Stimulated activated CD8-positive, alpha-beta memory T cell treated with anti-CD3 and anti-CD28 coated beads, Interleukin-4, amount 100 ng/mL, for 48 hours (primary cell): ENCODE results near the gene GDPD5.

Experiments
- DNase-seq: peaks from one replicate; pipeline ENCODE4 v3.0.0-alpha.2; 2020

GDPD5 gene

GRCh38 chr11:75388386-75389275 is 137.1 kb downstream of the GDPD5 start:
- peak; percentile 76 for DNase-seq

DNA sequence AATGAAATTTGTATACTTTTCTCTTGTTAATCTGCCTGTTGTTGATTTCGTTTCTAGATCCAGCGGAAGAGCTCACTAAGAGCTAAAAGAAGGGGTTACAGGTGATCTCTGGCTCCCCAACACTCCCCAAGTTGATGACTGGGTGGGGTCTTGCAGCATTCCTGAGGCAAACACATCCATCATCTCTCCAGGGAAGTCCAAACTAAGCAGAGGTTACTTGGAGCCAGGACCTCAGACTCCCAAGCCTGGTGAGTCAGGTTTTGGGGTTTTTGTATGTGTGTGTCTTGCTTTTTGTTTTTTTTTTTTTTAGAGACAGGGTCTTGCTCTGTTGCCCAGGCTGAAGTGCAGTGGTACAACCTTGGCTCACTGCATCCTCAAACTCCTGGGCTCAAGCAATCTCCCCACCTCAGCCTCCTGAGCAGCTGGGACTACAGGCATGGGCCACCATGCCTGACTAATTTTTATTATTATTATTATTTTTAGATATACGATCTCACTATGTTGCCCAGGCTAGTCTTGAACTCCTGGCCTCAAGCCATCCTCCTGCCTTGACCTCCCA is 137.9 kb downstream of the GDPD5 start:
- no peak for DNase-seq

DNA sequence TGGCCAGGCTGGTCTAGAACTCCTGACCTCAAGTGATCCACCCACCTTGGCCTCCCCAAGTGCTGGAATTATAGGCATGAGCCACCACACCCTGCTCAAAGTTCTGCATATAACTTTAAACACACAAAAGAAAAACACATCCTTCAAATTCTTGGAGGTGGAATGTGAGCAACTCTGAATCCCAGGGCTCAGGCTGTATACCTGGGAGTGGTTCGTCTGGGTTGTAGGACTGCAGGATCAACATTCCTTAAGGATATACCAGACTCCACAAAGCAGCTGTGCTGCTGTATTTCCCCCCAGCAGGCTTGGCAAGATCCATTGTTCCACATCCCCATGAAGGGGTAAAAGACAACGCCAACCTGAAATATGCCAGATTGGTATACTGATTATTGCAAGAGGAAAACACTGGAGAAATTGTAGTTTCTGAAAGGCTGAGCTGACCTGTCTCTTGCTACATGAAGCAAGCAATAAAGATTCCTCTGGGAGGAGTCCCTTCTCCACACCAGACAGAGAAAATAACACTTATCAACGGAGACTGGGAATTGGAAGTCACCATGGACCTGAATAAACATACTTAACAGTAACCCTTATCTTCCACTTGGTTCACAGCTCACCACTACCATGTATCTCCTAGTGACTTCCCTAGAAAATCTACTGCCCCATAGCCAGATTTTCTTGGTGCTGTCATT is 138.7 kb downstream of the GDPD5 start:
- DNase-seq: no peak
